A549 (cell line): ENCODE results near the gene SEMA4B. TPM values are rescaled to one million over a fixed set of nuclear protein-coding genes. Genes with fewer than 3 reads are reported as not detected.

Experiments used
- ATAC-seq, 2 experiments: fragments of 200-7000 bp in 1 of 2; fragments of >200 bp in 1 of 2; cut with Nextera tagmentation in 1 of 2; cut with Tn5 transposase in 1 of 2; 3 replicates each; pipeline versions ENCODE4 v1.8.0 to v1.9.1; 2018 to 2020; ENCODE audit warnings: mild to moderate bottlenecking in 1 of 2, moderate library complexity in 1 of 2
- CTCF ChIA-PET: fragments of 300-600 bp; sonication (Branson Sonifier 250); formaldehyde crosslinking; extraction: SDS; loops from one replicate; lab custom pipeline; 2021; ENCODE audit warnings: antibody characterized with exemption, inconsistent platforms; lab: Yijun Ruan, JAX
- POLR2A ChIA-PET: fragments of 350-600 bp; formaldehyde crosslinking; extraction: SDS; loops from one replicate; lab custom pipeline; 2021; ENCODE audit warnings: antibody characterized with exemption, inconsistent platforms; lab: Yijun Ruan, JAX
- DNase-seq, 2 experiments: peaks; one replicate each; pipeline versions ENCODE4 v3.0.0 to v3.0.0-alpha.2; 2011 to 2016; ENCODE audit warnings: low read depth in 1 of 2, low spot score in 1 of 2
- FAIRE-seq: peaks from 2 replicates; lab custom pipeline; 2011; peaks lifted over from hg19 to GRCh38; lab: Jason Lieb, UNC
- H3K27ac ChIP-seq, 2 experiments: fragments of >200 bp; sonication (Bioruptor Twin); formaldehyde crosslinking; 3 replicates each; pipeline ENCODE4 v1.5.1; 2016 to 2017
- H3K4me1 ChIP-seq: fragments of >200 bp; sonication (Bioruptor Twin); formaldehyde crosslinking; 3 replicates; pipeline ENCODE4 v1.6.1; 2016
- H3K4me2 ChIP-seq: fragments of >200 bp; sonication (Bioruptor Twin); formaldehyde crosslinking; 3 replicates; pipeline ENCODE4 v1.6.1; 2016
- H3K4me3 ChIP-seq: fragments of >200 bp; sonication (Bioruptor Twin); formaldehyde crosslinking; 3 replicates; pipeline ENCODE4 v1.5.1; 2016
- H3K9me3 ChIP-seq: fragments of >200 bp; sonication (Bioruptor Twin); formaldehyde crosslinking; 3 replicates; pipeline ENCODE4 v1.6.1; 2016
- BHLHE40 ChIP-seq: IDR thresholded peaks from 2 replicates; pipeline ENCODE4 v1.6.1; 2012; ENCODE audit warnings: low read depth, low read length, inconsistent platforms
- CEBPB ChIP-seq, 2 experiments: fragments of >200 bp in 1 of 2; sonication (Bioruptor Twin) in 1 of 2; formaldehyde crosslinking in 1 of 2; IDR thresholded peaks; 2 replicates each; pipeline ENCODE4 v1.6.1; 2012 to 2016
- ESRRA ChIP-seq: fragments of 150-350 bp; IDR thresholded peaks from 2 replicates; pipeline ENCODE4 v1.6.1; 2014; ENCODE audit warnings: mild to moderate bottlenecking, low read length, borderline replicate concordance
- GATA3 ChIP-seq: IDR thresholded peaks from 2 replicates; pipeline ENCODE4 v1.6.1; 2012; ENCODE audit warnings: borderline replicate concordance
- HDAC2 ChIP-seq: fragments of 200-600 bp; sonication (generic); IDR thresholded peaks from 2 replicates; pipeline ENCODE4 v1.6.1; 2016
- HEYL ChIP-seq: fragments of 250-450 bp; sonication (Bioruptor Pico); IDR thresholded peaks from 2 replicates; pipeline ENCODE4 v1.8.0; 2021; ENCODE audit warnings: mild to moderate bottlenecking, moderate library complexity
- HOXB5 ChIP-seq: fragments of 250-450 bp; sonication (Bioruptor Pico); IDR thresholded peaks from 2 replicates; pipeline ENCODE4 v1.5.0; 2020; ENCODE audit warnings: mild to moderate bottlenecking, moderate library complexity
- JUNB ChIP-seq: fragments of >200 bp; sonication (Bioruptor Twin); formaldehyde crosslinking; IDR thresholded peaks from 2 replicates; pipeline ENCODE4 v1.6.1; 2016
- MAFK ChIP-seq: fragments of 450-650 bp; IDR thresholded peaks from 2 replicates; pipeline ENCODE4 v1.6.1; 2014; ENCODE audit not compliant: partially characterized antibody
- MAZ ChIP-seq: fragments of 150-350 bp; IDR thresholded peaks from 2 replicates; pipeline ENCODE4 v1.6.1; 2014; ENCODE audit warnings: antibody characterized with exemption, low read depth, low read length, borderline replicate concordance
- NPAS2 ChIP-seq: fragments of 250-450 bp; sonication (Bioruptor Pico); IDR thresholded peaks from 2 replicates; pipeline ENCODE4 v1.8.0; 2022; ENCODE audit warnings: mild to moderate bottlenecking, moderate library complexity, borderline replicate concordance
- RARB ChIP-seq: fragments of 250-450 bp; sonication (Bioruptor Pico); IDR thresholded peaks from 2 replicates; pipeline ENCODE4 v1.8.0; 2021; ENCODE audit warnings: mild to moderate bottlenecking, moderate library complexity
- RCOR1 ChIP-seq: fragments of 150-350 bp; IDR thresholded peaks from 2 replicates; pipeline ENCODE4 v1.6.1; 2014; ENCODE audit warnings: antibody characterized with exemption, low read length, low read depth
- SREBF2 ChIP-seq: fragments of 450-650 bp; IDR thresholded peaks from 2 replicates; pipeline ENCODE4 v1.6.1; 2014; ENCODE audit warnings: mild to moderate bottlenecking, moderate library complexity
- TP53 ChIP-seq: fragments of 250-450 bp; sonication (Bioruptor Pico); IDR thresholded peaks from 2 replicates; pipeline ENCODE4 v1.5.0; 2021; ENCODE audit warnings: mild to moderate bottlenecking, moderate library complexity
- ZSCAN20 ChIP-seq: fragments of 250-450 bp; sonication (Bioruptor Pico); IDR thresholded peaks from 2 replicates; pipeline ENCODE4 v1.8.0; 2022; ENCODE audit warnings: mild to moderate bottlenecking, moderate library complexity
- WGBS: methylation state at CpG from one replicate; pipeline ENCODE4 v1.1.6; 2017; ENCODE audit errors: missing lambda C conversion rate; 5-methylcytosine and 5-hydroxymethylcytosine counted together
- polyA plus RNA-seq, 4 experiments: library from polyadenylated mRNA; depleted of rRNA in 3 of 4; stranded (reverse); fragments of >200 nt; fragmentation: RNase III in 1 of 4; extraction: RNeasy Plus Mini Kit Qiagen cat#74134 plus additional on column Dnase treatment in 1 of 4; gene quantifications; 2 replicates in 3 of 4; 3 replicates in 1 of 4; pipeline ENCODE4 v1.2.3, GENCODE V29; 2011 to 2017
- TF ChIP-seq, protein P1 (sequence below): fragments of 250-450 bp; sonication (Bioruptor Pico); IDR thresholded peaks from 2 replicates; pipeline ENCODE4 v1.5.0; 2020; ENCODE audit warnings: low read depth, mild to moderate bottlenecking, moderate library complexity
- TF ChIP-seq, protein P2 (sequence below): IDR thresholded peaks from 2 replicates; pipeline ENCODE4 v1.6.1; 2012
- TF ChIP-seq, protein P3 (sequence below): fragments of >200 bp; sonication (Bioruptor Twin); formaldehyde crosslinking; IDR thresholded peaks from 3 replicates; pipeline ENCODE4 v1.6.1; 2016
- TF ChIP-seq, protein P4 (sequence below): IDR thresholded peaks from 2 replicates; pipeline ENCODE4 v1.6.1; 2012
- TF ChIP-seq, protein P5 (sequence below): fragments of >200 bp; sonication (Bioruptor Twin); formaldehyde crosslinking; IDR thresholded peaks from 2 replicates; pipeline ENCODE4 v1.6.1; 2016
- TF ChIP-seq, protein P6 (sequence below): fragments of 250-450 bp; sonication (Bioruptor Pico); IDR thresholded peaks from 2 replicates; pipeline ENCODE4 v1.5.0; 2021; ENCODE audit warnings: mild to moderate bottlenecking, moderate library complexity, borderline replicate concordance
- TF ChIP-seq, protein P7 (sequence below): IDR thresholded peaks from 2 replicates; pipeline ENCODE4 v1.6.1; 2012; ENCODE audit warnings: low read depth, borderline replicate concordance

Gene SEMA4B
- polyA plus RNA-seq, 2 of the 4 experiments (the other 2 are of a cell fraction) = 45.3 to 47.1 TPM

DNA sequence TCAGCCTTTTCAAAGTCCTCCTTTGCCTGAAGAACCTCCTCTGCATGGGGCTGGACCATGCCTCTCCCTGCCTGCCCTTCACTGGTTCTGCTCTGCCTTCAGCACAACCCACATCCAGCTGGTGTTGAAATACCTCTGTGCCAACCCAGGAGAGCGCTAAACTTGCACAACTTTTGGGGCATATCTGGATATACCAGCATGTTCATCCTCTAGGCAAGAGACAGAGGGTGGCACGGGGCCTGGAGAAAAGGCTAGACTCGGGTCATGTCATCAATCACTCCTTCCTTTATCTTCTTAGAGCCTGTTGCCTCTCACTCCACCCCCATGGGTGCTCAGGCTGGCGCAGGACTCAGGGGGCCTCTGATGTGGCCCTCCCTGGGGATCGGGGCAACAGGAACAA is 4.8 kb downstream of the SEMA4B start:
- H3K4me3 ChIP-seq = no peak overlapping the region
- ATAC-seq (no peak), DNase-seq (no peak), FAIRE-seq (no peak)
- no peak overlapping the region for H3K4me2 ChIP-seq
- H3K9me3 ChIP-seq = no peaks in the 10 kb centered on the region
- TF ChIP-seq, protein P1, sequence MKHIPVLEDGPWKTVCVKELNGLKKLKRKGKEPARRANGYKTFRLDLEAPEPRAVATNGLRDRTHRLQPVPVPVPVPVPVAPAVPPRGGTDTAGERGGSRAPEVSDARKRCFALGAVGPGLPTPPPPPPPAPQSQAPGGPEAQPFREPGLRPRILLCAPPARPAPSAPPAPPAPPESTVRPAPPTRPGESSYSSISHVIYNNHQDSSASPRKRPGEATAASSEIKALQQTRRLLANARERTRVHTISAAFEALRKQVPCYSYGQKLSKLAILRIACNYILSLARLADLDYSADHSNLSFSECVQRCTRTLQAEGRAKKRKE (CRISPR knock-in tag) = no peak
- no peak for TF ChIP-seq ZSCAN20 (CRISPR knock-in tag)
- TF ChIP-seq HOXB5 (CRISPR knock-in tag) = no peak
- no peak for TF ChIP-seq CEBPB (IDR thresholded peaks at IDR 0.05)
- TF ChIP-seq, protein P2, sequence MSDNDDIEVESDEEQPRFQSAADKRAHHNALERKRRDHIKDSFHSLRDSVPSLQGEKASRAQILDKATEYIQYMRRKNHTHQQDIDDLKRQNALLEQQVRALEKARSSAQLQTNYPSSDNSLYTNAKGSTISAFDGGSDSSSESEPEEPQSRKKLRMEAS = no peak
- no peak for TF ChIP-seq HDAC2
- no peak for TF ChIP-seq TP53 (CRISPR knock-in tag)
- TF ChIP-seq, protein P3, sequence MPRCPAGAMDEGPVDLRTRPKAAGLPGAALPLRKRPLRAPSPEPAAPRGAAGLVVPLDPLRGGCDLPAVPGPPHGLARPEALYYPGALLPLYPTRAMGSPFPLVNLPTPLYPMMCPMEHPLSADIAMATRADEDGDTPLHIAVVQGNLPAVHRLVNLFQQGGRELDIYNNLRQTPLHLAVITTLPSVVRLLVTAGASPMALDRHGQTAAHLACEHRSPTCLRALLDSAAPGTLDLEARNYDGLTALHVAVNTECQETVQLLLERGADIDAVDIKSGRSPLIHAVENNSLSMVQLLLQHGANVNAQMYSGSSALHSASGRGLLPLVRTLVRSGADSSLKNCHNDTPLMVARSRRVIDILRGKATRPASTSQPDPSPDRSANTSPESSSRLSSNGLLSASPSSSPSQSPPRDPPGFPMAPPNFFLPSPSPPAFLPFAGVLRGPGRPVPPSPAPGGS = no peak
- TF ChIP-seq RCOR1 = no peak
- no peak for TF ChIP-seq MAZ
- no peak for TF ChIP-seq NPAS2 (CRISPR knock-in tag)
- no peak for TF ChIP-seq BHLHE40
- TF ChIP-seq MAFK = no peak
- no peak for TF ChIP-seq HEYL (CRISPR knock-in tag)
- no peak for TF ChIP-seq ESRRA
- TF ChIP-seq, protein P4, sequence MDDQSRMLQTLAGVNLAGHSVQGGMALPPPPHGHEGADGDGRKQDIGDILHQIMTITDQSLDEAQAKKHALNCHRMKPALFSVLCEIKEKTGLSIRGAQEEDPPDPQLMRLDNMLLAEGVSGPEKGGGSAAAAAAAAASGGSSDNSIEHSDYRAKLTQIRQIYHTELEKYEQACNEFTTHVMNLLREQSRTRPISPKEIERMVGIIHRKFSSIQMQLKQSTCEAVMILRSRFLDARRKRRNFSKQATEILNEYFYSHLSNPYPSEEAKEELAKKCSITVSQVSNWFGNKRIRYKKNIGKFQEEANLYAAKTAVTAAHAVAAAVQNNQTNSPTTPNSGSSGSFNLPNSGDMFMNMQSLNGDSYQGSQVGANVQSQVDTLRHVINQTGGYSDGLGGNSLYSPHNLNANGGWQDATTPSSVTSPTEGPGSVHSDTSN = no peak
- WGBS = 92% methylated on average over 5 of the region's 5 CpGs
- H3K4me1 ChIP-seq = peaks cover 35% of the 10 kb centered on the region
- ChIA-PET POLR2A (no interaction called here), CTCF (interaction anchor here (0.9 to 36.4 kb wide), 6 partner anchors 11 to 96 kb away, joined by 3 to 732 read pairs (median 112); partner anchors contain the start of genes CIB1 and GDPGP1)
- H3K27ac ChIP-seq = no peak overlapping the region; a peak in 1 of 6 replicates

DNA sequence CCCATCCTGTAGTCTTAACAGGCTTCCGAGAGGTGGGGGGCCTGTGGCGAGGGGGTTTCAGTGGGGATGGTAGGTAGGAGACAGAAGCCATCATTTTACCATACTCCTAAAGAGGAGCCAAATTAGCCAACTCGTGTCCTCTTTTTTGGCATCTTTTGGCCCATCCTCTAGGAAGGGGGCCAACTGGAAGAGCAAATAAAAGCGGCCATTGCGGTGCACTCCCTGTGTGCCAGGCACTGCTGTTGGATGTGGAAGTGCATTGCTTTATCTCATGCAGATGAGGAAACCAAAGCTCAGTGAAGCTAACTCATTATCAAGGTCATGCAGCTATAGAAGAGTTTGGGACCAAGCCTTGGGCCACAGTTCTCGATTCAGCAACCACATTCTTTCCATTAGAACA is 6.1 kb downstream of the SEMA4B start:
- no peak for DNase-seq

DNA sequence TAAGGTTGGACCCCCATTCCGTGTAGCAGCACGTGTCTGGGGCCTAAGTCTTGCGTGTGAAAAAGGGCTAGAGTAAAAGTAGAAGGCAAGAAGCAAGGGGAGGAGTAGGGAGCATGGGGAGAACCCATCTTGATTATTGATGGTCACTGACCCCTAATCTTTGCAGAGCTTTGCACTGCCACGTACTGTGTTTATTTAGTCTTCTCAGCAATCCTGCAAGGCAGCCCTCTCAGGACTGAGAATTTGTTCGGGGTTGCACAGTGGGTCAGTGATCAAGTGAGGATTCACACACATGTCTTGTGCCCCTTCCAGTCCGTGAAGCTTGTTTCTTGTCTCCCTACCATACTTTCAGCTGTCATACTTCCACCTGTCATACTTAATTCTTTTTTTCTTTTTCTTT is 7.2 kb downstream of the SEMA4B start:
- Histone ChIP-seq H3K4me1 (peaks cover 50% of the 10 kb centered on the region), H3K9me3 (no peaks in the 10 kb centered on the region), H3K27ac (no peak overlapping the region), H3K4me2 (no peak overlapping the region), H3K4me3 (no peak overlapping the region)
- no peak for FAIRE-seq
- TF ChIP-seq RCOR1 = no peak
- no peak for TF ChIP-seq SREBF2
- TF ChIP-seq GATA3 = no peak
- TF ChIP-seq, protein P5, sequence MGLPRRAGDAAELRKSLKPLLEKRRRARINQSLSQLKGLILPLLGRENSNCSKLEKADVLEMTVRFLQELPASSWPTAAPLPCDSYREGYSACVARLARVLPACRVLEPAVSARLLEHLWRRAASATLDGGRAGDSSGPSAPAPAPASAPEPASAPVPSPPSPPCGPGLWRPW = no peak
- TF ChIP-seq, protein P6, sequence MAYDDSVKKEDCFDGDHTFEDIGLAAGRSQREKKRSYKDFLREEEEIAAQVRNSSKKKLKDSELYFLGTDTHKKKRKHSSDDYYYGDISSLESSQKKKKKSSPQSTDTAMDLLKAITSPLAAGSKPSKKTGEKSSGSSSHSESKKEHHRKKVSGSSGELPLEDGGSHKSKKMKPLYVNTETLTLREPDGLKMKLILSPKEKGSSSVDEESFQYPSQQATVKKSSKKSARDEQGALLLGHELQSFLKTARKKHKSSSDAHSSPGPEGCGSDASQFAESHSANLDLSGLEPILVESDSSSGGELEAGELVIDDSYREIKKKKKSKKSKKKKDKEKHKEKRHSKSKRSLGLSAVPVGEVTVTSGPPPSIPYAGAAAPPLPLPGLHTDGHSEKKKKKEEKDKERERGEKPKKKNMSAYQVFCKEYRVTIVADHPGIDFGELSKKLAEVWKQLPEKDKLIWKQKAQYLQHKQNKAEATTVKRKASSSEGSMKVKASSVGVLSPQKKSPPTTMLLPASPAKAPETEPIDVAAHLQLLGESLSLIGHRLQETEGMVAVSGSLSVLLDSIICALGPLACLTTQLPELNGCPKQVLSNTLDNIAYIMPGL = no peak
- TF ChIP-seq CEBPB (IDR thresholded peaks at IDR 0.05) = no peak
- no peak for TF ChIP-seq HDAC2
- TF ChIP-seq HEYL (CRISPR knock-in tag) = no peak
- ChIA-PET CTCF (interaction anchor here (0.6 to 36.4 kb wide), 8 partner anchors 9 to 344 kb away, joined by 3 to 732 read pairs (median 6); partner anchors contain the start of genes CIB1 and GDPGP1), POLR2A (interaction anchor here (0.7 kb wide), 1 partner anchor 13 kb away, joined by 4 read pairs; no protein-coding TSS in a partner anchor)
- ATAC-seq = no peak
- WGBS = 90% methylated on average over 6 of the region's 6 CpGs
- no peak for DNase-seq

More for the DNA sequence above, 6.1 kb downstream of the SEMA4B start:
- 96% methylated on average over 6 of the region's 6 CpGs for WGBS
- Histone ChIP-seq H3K4me1 (peaks cover 48% of the 10 kb centered on the region), H3K9me3 (no peaks in the 10 kb centered on the region), H3K4me2 (no peak overlapping the region), H3K27ac (no peak overlapping the region), H3K4me3 (no peak overlapping the region)
- ATAC-seq = no peak
- POLR2A ChIA-PET = no interaction called here
- FAIRE-seq = no peak
- TF ChIP-seq, protein P7, sequence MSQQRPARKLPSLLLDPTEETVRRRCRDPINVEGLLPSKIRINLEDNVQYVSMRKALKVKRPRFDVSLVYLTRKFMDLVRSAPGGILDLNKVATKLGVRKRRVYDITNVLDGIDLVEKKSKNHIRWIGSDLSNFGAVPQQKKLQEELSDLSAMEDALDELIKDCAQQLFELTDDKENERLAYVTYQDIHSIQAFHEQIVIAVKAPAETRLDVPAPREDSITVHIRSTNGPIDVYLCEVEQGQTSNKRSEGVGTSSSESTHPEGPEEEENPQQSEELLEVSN = no peak
- TF ChIP-seq RARB (no peak), JUNB (no peak)
- TF ChIP-seq, all 56 proteins: peak for 0
- CTCF ChIA-PET = interaction anchor here (1.7 to 36.4 kb wide), 6 partner anchors 10 to 94 kb away, joined by 3 to 732 read pairs (median 112); partner anchors contain the start of genes CIB1 and GDPGP1
